ENCODE results near the gene NHSL1.

NHSL1 gene

GRCh38 chr6:138540468-138540867, 41.2 kb upstream of the NHSL1 start:
- Histone ChIP-seq H3K27ac (ENCODE audit: insufficient read depth in 1 of 2, low read depth in 1 of 2, low read length in 2 of 2, poor library complexity in 1 of 2, severe bottlenecking in 2 of 2) (no peak overlapping the region), H3K4me3 (ENCODE audit: control insufficient read depth in 1 of 7, extremely low read depth in 1 of 7, insufficient read depth in 4 of 7, low read depth in 2 of 7, low read length in 6 of 7) (no peak overlapping the region), H3K36me3 (ENCODE audit: control insufficient read depth in 4 of 4, insufficient read depth in 4 of 4, low read length in 3 of 4) (no peaks in the 10 kb centered on the region), H3K27me3 (replicated peaks in 2 of 5; ENCODE audit: control insufficient read depth in 4 of 5, insufficient read depth in 5 of 5, low read length in 4 of 5) (no peaks in the 10 kb centered on the region), H3K4me1 (ENCODE audit: control extremely low read depth in 1 of 4, control insufficient read depth in 4 of 4, insufficient read depth in 4 of 4, low read length in 3 of 4) (peaks cover 0 to 3% (median 0%) of the 10 kb centered on the region in 4 experiments), H3K9me3 (ENCODE audit: control extremely low read depth in 1 of 5, control insufficient read depth in 4 of 5, insufficient read depth in 2 of 5, low read depth in 1 of 5, low read length in 4 of 5) (no peaks in the 10 kb centered on the region)
- no CpG with 5 or more reads among the region's 4 CpGs for WGBS (ENCODE audit: insufficient coverage)
- CTCF ChIA-PET, result no interaction called here
- POLR2A ChIA-PET, result no interaction called here
- DNase-seq, result no peak

DNA sequence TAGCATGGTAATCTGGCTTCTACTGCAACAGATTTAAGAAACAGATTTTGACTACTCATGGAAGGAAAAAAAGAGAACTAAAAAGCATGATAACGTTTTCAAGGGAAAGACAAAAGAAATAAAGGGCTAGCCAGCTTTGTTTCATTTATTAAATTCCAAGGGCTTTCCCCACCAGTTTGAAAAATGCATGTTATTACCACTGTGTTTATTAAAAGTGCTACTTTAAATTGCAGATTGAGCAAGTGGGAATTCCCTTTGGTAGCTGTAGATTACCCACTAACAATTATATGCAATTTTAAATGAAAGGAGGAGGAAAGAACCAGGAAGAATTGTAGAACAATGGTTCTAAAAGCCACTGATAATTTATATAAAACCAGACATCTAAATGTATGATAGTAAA, 40.6 kb upstream of the NHSL1 start:
- WGBS (ENCODE audit: insufficient coverage), result no CpG with 5 or more reads among the region's 1 CpG

DNA sequence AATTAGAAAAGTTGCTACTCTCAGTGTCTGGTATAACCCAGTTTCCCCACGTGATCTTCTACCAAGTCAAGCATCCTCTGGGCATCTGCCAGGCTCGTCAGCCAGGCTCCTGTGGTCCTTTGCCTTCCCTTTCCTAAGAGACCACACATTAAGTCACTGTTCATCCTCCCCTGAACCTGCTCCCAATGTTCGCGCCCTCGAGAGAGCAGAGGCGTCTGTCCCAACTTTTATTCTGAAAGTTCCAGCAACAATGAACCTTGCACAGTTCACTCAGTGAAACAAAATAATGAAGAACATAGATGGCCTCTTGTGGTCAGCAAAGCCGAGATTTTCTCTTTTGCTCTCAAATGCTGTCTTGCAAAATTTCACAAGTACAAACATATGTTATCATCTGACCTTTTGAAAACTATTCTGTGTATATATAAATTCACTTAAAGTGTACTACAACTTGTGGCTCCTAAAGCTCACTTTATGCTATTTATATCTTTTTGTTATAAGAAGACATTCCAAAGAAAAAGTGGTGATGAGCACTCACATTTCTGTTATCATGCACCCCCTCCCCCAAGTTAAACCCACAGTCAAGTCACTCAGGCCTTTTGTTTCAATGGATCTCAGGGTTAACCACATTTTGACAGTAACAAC, 39.2 kb upstream of the NHSL1 start:
- H3K9me3 ChIP-seq (ENCODE audit: control extremely low read depth in 1 of 5, control insufficient read depth in 4 of 5, insufficient read depth in 2 of 5, low read depth in 1 of 5, low read length in 4 of 5), result no peaks in the 10 kb centered on the region
- H3K4me1 ChIP-seq (ENCODE audit: control extremely low read depth in 1 of 4, control insufficient read depth in 4 of 4, insufficient read depth in 4 of 4, low read length in 3 of 4), result peaks cover 0 to 6% (median 0%) of the 10 kb centered on the region in 4 experiments
- no peak overlapping the region for H3K27ac ChIP-seq (ENCODE audit: insufficient read depth in 1 of 2, low read depth in 1 of 2, low read length in 2 of 2, poor library complexity in 1 of 2, severe bottlenecking in 2 of 2)
- no peaks in the 10 kb centered on the region for H3K36me3 ChIP-seq (ENCODE audit: control insufficient read depth in 4 of 4, insufficient read depth in 4 of 4, low read length in 3 of 4)
- no peaks in the 10 kb centered on the region for H3K27me3 ChIP-seq (replicated peaks in 2 of 5; ENCODE audit: control insufficient read depth in 4 of 5, insufficient read depth in 5 of 5, low read length in 4 of 5)
- ChIA-PET POLR2A (no interaction called here), CTCF (interaction anchor here (1.0 to 1.4 kb wide), 2 partner anchors 9 to 13 kb away, joined by 3 to 4 read pairs; no protein-coding TSS in a partner anchor)
- no peak overlapping the region for H3K4me3 ChIP-seq (ENCODE audit: control insufficient read depth in 1 of 7, extremely low read depth in 1 of 7, insufficient read depth in 4 of 7, low read depth in 2 of 7, low read length in 6 of 7)
- no peak for DNase-seq
- 98% methylated on average over 6 of the region's 7 CpGs for WGBS (ENCODE audit: insufficient coverage)

More for the DNA sequence above, 40.6 kb upstream of the NHSL1 start:
- no peaks in the 10 kb centered on the region for H3K27me3 ChIP-seq (replicated peaks in 2 of 5; ENCODE audit: control insufficient read depth in 4 of 5, insufficient read depth in 5 of 5, low read length in 4 of 5)
- H3K36me3 ChIP-seq (ENCODE audit: control insufficient read depth in 4 of 4, insufficient read depth in 4 of 4, low read length in 3 of 4), result no peaks in the 10 kb centered on the region
- DNase-seq, result no peak
- H3K9me3 ChIP-seq (ENCODE audit: control extremely low read depth in 1 of 5, control insufficient read depth in 4 of 5, insufficient read depth in 2 of 5, low read depth in 1 of 5, low read length in 4 of 5), result no peaks in the 10 kb centered on the region
- H3K4me1 ChIP-seq (ENCODE audit: control extremely low read depth in 1 of 4, control insufficient read depth in 4 of 4, insufficient read depth in 4 of 4, low read length in 3 of 4), result peaks cover 0 to 6% (median 0%) of the 10 kb centered on the region in 4 experiments
- ChIA-PET CTCF (interaction anchor here (0.7 kb wide), 1 partner anchor 18 kb away, joined by 3 read pairs; no protein-coding TSS in a partner anchor), POLR2A (no interaction called here)
- no peak overlapping the region for H3K4me3 ChIP-seq (ENCODE audit: control insufficient read depth in 1 of 7, extremely low read depth in 1 of 7, insufficient read depth in 4 of 7, low read depth in 2 of 7, low read length in 6 of 7)
- no peak overlapping the region for H3K27ac ChIP-seq (ENCODE audit: insufficient read depth in 1 of 2, low read depth in 1 of 2, low read length in 2 of 2, poor library complexity in 1 of 2, severe bottlenecking in 2 of 2)

GRCh38 chr6:138537106-138537505, 37.8 kb upstream of the NHSL1 start:
- POLR2A ChIA-PET, result no interaction called here
- Histone ChIP-seq H3K9me3 (ENCODE audit: control extremely low read depth in 1 of 5, control insufficient read depth in 4 of 5, insufficient read depth in 2 of 5, low read depth in 1 of 5, low read length in 4 of 5) (no peaks in the 10 kb centered on the region), H3K27ac (ENCODE audit: insufficient read depth in 1 of 2, low read depth in 1 of 2, low read length in 2 of 2, poor library complexity in 1 of 2, severe bottlenecking in 2 of 2) (no peak overlapping the region), H3K4me3 (ENCODE audit: control insufficient read depth in 1 of 7, extremely low read depth in 1 of 7, insufficient read depth in 4 of 7, low read depth in 2 of 7, low read length in 6 of 7) (no peak overlapping the region), H3K36me3 (ENCODE audit: control insufficient read depth in 4 of 4, insufficient read depth in 4 of 4, low read length in 3 of 4) (no peaks in the 10 kb centered on the region), H3K4me1 (ENCODE audit: control extremely low read depth in 1 of 4, control insufficient read depth in 4 of 4, insufficient read depth in 4 of 4, low read length in 3 of 4) (peaks cover 0 to 6% (median 0%) of the 10 kb centered on the region in 4 experiments), H3K27me3 (replicated peaks in 2 of 5; ENCODE audit: control insufficient read depth in 4 of 5, insufficient read depth in 5 of 5, low read length in 4 of 5) (no peaks in the 10 kb centered on the region)
- DNase-seq, result no peak
- CTCF ChIA-PET, result interaction anchor here (0.7 to 1.4 kb wide), 2 partner anchors 10 to 12 kb away, joined by 3 to 4 read pairs; no protein-coding TSS in a partner anchor
- WGBS (ENCODE audit: insufficient coverage), result 100% methylated on average over 2 of the region's 4 CpGs

DNA sequence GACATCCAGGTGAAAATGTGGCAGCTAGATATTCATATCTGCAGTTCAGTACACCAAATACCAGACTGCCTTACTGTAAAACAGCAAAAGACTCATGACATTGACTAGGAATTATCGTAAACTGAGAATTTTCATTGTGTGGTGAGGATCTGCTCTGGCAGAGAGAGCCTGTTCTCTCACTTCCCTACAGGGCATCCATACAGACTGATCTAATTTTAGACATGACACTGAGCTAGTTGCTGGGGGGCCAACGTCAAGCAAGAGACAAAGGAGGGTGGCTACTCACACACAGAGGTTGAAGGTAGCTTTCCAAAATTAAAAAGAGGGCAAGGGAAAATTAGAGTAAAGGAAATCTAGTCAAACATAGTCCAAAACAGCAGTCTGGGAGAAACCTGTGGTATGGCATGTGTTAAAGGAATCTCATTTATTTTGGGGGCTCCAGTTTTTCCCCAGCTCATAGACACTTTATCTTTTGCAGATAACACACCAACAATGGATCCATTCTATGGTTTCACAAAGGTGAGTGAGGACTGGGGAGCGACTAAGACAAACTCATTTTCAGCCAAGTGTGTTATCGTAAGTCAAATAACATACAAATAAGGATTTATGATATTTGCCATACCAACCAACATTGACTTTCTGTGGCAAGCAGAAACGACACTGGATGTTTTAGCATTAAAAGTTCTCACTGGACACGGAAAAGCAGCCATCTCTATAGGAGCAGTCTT, 36.6 kb upstream of the NHSL1 start:
- Histone ChIP-seq H3K36me3 (ENCODE audit: control insufficient read depth in 4 of 4, insufficient read depth in 4 of 4, low read length in 3 of 4) (no peaks in the 10 kb centered on the region), H3K9me3 (ENCODE audit: control extremely low read depth in 1 of 5, control insufficient read depth in 4 of 5, insufficient read depth in 2 of 5, low read depth in 1 of 5, low read length in 4 of 5) (no peaks in the 10 kb centered on the region), H3K27ac (ENCODE audit: insufficient read depth in 1 of 2, low read depth in 1 of 2, low read length in 2 of 2, poor library complexity in 1 of 2, severe bottlenecking in 2 of 2) (no peak overlapping the region), H3K4me3 (ENCODE audit: control insufficient read depth in 1 of 7, extremely low read depth in 1 of 7, insufficient read depth in 4 of 7, low read depth in 2 of 7, low read length in 6 of 7) (no peak overlapping the region), H3K27me3 (replicated peaks in 2 of 5; ENCODE audit: control insufficient read depth in 4 of 5, insufficient read depth in 5 of 5, low read length in 4 of 5) (no peaks in the 10 kb centered on the region), H3K4me1 (ENCODE audit: control extremely low read depth in 1 of 4, control insufficient read depth in 4 of 4, insufficient read depth in 4 of 4, low read length in 3 of 4) (peaks cover 0 to 6% (median 0%) of the 10 kb centered on the region in 4 experiments)
- DNase-seq, result no peak
- ChIA-PET POLR2A (no interaction called here), CTCF (interaction anchor here (0.6 to 1.2 kb wide), 4 partner anchors 15 to 419 kb away, joined by 3 read pairs; no protein-coding TSS in a partner anchor)
- WGBS (ENCODE audit: insufficient coverage), result 63% methylated on average over 3 of the region's 6 CpGs

DNA sequence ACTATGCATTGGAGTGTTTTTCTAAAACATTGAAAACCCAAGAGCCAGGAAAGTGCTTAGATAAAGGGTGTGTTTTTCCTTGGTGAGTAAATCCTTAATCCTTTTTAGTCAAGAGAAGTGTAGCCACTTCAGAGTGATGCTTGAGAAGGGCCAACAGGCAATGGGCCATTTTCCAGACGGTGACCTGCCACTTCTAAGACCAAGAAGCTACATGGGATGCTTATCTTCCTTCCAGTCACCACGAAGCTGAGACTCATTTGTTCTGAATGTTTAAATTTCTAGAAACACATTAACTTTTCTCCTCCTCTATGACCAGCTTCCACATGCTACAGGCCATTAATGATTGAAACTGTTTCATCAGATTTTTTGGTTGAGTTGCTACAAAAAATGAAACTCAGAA, 34.4 kb upstream of the NHSL1 start:
- ChIA-PET CTCF (interaction anchor here (1.0 to 1.3 kb wide), 2 partner anchors 10 to 107 kb away, joined by 3 to 4 read pairs; no protein-coding TSS in a partner anchor), POLR2A (no interaction called here)
- no CpG with 5 or more reads among the region's 2 CpGs for WGBS (ENCODE audit: insufficient coverage)

GRCh38 chr6:138531387-138531786, 32.1 kb upstream of the NHSL1 start:
- no peaks in the 10 kb centered on the region for H3K36me3 ChIP-seq (ENCODE audit: control insufficient read depth in 4 of 4, insufficient read depth in 4 of 4, low read length in 3 of 4)
- CTCF ChIA-PET, result no interaction called here
- no peak overlapping the region for H3K27ac ChIP-seq (ENCODE audit: insufficient read depth in 1 of 2, low read depth in 1 of 2, low read length in 2 of 2, poor library complexity in 1 of 2, severe bottlenecking in 2 of 2)
- DNase-seq, result no peak
- H3K9me3 ChIP-seq (ENCODE audit: control extremely low read depth in 1 of 5, control insufficient read depth in 4 of 5, insufficient read depth in 2 of 5, low read depth in 1 of 5, low read length in 4 of 5), result no peaks in the 10 kb centered on the region
- no CpG with 5 or more reads among the region's 2 CpGs for WGBS (ENCODE audit: insufficient coverage)
- no peak overlapping the region for H3K4me3 ChIP-seq (ENCODE audit: control insufficient read depth in 1 of 7, extremely low read depth in 1 of 7, insufficient read depth in 4 of 7, low read depth in 2 of 7, low read length in 6 of 7)
- H3K4me1 ChIP-seq (ENCODE audit: control extremely low read depth in 1 of 4, control insufficient read depth in 4 of 4, insufficient read depth in 4 of 4, low read length in 3 of 4), result peaks cover 0 to 6% (median 0%) of the 10 kb centered on the region in 4 experiments
- no peaks in the 10 kb centered on the region for H3K27me3 ChIP-seq (replicated peaks in 2 of 5; ENCODE audit: control insufficient read depth in 4 of 5, insufficient read depth in 5 of 5, low read length in 4 of 5)
- POLR2A ChIA-PET, result no interaction called here

More for the DNA sequence above, 34.4 kb upstream of the NHSL1 start:
- no peak for DNase-seq
- Histone ChIP-seq H3K27ac (ENCODE audit: insufficient read depth in 1 of 2, low read depth in 1 of 2, low read length in 2 of 2, poor library complexity in 1 of 2, severe bottlenecking in 2 of 2) (no peak overlapping the region), H3K4me1 (ENCODE audit: control extremely low read depth in 1 of 4, control insufficient read depth in 4 of 4, insufficient read depth in 4 of 4, low read length in 3 of 4) (peaks cover 0 to 6% (median 0%) of the 10 kb centered on the region in 4 experiments), H3K4me3 (ENCODE audit: control insufficient read depth in 1 of 7, extremely low read depth in 1 of 7, insufficient read depth in 4 of 7, low read depth in 2 of 7, low read length in 6 of 7) (no peak overlapping the region), H3K9me3 (ENCODE audit: control extremely low read depth in 1 of 5, control insufficient read depth in 4 of 5, insufficient read depth in 2 of 5, low read depth in 1 of 5, low read length in 4 of 5) (no peaks in the 10 kb centered on the region), H3K36me3 (ENCODE audit: control insufficient read depth in 4 of 4, insufficient read depth in 4 of 4, low read length in 3 of 4) (no peaks in the 10 kb centered on the region), H3K27me3 (replicated peaks in 2 of 5; ENCODE audit: control insufficient read depth in 4 of 5, insufficient read depth in 5 of 5, low read length in 4 of 5) (no peaks in the 10 kb centered on the region)

All from common myeloid progenitor, CD34-positive (primary cell).